Tongue (tissue), 2 donors: ENCODE measurements around the gene TFPI2. TPM values are rescaled to one million over a fixed set of nuclear protein-coding genes. Genes with fewer than 3 reads are reported as not detected.

Experiments used
- DNase-seq: peaks from one replicate; pipeline ENCODE4 v3.0.0-alpha.2; 2015
- total RNA-seq: library from RNA; depleted of rRNA; stranded (reverse); fragments of >200 nt; gene quantifications from one replicate; pipeline ENCODE4 v1.2.3, GENCODE V29; 2014

Gene TFPI2
- total RNA-seq, 1 donor from 2014 or later = 2.6 TPM

DNA sequence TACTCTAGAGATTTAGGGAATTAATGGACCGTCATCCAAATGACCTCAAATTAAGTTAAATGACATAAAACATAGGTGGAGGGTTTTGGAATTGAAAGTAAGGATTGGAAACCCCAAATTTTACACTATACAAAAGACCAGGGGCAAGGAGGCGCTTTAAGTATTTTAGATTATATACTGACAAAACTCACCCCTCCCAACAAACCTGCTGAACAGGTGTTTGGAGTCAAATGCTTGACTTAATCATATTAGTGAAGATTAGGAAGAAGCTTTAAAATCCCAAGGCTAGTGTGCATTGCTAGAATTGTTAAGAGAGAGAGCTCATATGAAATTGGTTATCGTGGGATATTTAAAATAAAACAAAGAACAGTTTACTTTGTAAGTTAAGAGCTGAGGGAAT, 15.7 kb upstream of the TFPI2 start, which contains the start of gene GNGT1:
Gene GNGT1 (plus strand): TSS at position 301 of the 400 bp plus-strand sequence. CDS start 180 bp downstream, outside the sequence.
- no peak for DNase-seq

DNA sequence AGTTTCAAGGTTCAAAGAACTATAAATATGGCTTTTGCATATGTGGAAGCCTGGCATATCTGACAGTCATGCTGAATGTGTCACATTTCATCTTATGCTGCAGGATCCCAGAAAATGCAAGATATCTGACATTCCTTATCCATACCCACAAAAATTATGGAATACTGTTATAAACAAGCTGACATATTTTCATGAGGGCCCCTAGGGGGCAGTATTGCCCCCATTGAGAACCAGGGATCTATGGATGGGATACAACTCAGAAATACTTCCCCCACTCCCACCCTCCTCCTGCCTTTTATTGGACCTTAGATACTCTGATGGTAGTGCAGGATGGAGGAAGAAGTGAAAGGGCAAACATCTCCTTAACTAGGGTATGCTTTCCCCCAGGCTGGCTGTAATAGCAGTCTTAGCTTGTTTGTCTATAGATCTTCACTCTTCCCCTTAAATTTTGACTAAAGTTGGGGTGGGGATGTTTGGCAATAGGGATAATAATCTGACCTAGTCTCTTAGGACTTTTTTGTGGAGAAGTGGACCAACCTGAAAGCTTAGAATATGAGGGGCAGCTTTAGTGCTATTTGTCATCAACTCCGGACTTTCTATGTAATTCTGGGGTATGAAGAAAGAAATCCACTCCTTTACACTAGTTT, 12.3 kb upstream of the TFPI2 start:
- peak; percentile 69 for DNase-seq

DNA sequence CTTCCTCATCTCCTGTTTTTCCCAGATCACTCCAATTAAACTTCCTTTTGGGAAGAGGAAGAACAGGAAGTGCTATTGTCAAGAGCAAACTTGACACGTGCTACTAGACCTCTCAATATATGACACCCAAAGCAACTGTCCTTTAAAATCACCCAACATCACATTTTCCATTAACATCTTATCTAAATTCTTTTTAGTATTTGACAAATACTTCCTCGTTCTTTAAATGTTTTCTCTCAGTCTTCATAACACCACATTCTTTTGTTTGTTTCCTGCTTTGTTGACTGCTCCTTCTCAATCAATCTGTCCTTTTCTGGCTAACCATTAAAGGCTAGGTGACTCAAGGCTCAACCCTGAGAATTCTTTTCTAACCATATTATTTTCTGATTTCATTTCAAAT, 7.1 kb upstream of the TFPI2 start:
- DNase-seq = no peak

DNA sequence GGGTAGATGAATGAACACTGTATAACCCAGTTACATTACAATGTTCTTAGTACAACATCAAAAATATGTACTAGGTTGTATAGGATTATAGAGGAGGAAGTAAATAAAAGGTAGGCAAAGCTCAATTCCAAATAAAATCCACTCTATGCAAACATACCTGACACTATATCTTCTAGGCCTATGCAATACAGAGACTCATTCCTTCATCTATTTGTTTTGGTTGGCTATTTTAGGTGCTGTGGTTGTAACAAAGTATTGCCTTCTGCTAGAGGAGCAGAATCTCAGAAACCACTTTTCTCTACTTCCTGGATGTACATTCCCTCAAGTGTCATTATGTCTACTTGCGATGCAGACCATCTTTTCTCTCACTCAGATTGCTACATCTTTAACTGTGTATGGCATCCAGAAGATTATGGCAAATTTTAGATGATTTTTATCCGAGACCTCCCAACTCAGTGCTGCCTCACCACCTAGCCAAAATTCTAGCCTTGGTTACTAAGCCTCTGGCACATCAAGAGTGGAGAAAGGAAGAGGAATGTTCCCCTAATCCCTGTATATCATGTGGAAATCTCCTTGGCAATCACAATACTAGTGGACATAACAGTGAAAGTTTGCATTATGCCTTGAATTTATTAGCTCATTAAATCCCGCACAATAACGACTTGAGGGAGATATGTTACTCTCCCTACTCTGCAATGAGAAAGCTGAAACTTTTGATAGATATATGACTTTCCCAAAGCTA, 5.5 kb upstream of the TFPI2 start:
- no peak for DNase-seq

DNA sequence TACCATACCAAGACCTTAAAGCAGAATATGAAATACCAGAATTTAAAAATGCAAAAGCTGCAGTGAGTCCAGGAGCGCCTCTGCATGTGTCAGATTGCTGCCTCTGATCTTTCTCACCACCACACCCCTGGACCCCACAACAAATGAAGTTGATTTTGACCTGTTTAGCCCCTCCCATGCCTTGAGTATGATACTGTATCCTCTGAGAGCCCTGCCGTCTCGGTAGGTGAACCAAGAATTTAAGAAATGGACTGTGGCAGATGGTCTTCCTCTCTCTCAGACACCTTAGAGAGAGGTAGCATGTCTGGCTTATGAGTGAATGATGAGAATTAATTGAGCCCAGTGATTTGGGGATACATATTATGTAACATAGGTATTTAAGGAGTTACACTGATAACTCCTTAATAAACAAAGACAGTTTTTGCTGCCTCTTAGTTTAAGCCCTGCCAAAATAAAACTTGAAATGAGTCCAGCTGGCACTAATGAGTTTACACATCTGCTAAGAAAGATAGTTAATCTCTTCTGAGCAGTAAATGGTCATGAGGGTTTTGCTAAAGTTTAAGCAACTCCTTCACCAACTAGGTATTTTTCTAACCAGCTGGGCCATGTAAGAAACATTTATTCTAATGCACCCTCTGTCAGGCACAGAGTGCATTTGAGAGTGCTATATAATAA, 4.5 kb upstream of the TFPI2 start:
- DNase-seq = peak; percentile 35

DNA sequence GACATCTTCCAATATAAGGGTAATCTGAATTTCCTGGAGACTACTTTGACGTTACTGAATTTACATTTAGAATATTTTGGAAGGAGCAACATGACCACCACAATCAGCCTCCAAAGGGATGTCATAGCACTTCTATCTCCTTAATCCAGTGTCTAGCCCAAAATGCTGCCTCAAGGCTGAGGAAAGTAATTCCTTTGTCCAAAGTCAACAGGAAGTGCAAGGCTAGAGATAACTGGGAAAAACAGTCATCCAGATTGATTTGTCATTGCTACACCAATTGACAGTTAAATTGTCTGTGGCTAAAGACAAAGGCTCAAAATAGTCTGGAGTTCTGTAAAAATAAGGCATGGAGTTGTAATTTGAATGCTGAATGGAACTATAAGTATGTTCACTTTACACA, 3.9 kb upstream of the TFPI2 start:
- DNase-seq = no peak

DNA sequence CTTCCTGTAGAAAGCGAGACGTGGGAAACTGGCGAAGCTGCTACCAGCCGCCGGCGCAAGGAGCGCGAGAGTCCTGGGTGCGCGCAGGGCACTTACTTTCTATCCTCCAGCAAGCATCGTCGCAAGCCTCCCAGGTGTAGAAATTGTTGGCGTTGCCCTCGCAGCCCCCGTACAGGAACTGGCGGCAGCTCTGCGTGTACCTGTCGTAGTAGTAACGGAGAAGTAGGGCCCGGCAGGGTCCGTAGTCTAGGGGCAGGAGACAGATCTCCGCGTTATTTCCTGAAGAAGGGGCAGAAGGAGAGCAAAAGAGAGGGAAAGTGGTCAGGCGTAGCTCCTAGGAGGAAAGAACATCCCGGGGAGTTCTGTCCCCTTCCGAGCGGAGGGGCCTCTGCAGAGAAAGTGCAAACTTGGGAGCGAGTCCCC, 501 bp downstream of the TFPI2 start:
- DNase-seq = peak; percentile 46

DNA sequence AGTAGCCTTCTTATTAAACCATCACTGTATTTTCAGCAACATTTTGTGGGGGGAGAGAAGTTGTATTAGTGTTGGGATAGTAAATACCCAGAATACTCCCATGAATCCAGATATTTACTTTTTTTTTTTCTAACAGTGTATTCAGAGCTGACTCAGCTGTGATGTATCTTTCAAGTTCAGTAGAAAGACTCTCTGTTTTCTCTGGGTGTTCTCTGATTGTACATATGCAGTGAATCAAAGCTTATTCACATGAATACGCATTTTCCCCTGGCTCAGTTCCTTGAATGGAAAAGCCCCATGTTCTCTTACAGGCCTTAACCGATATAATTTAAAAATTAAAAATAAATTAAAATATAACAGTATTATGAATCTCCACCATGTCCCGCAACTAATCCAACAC, 1.3 kb downstream of the TFPI2 start:
- DNase-seq = no peak

DNA sequence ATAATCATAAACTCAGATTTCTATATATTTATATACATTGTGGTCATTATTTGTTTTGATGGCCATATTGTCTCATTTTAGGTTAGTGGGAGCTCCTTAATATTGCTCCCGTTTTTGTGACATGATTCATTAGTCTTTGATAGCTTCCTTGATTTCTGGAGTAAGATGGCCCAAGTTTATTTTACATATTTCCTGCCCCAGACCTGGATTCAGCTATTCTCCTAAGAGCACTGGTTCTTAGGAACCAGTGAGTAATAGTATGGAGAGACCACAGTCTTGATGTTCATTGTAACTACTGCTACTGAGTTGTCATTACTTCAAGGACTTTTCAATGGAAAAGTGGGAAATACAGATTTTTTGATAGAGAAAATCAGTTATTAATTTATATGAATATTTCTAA, 6.0 kb downstream of the TFPI2 start:
- DNase-seq = no peak

DNA sequence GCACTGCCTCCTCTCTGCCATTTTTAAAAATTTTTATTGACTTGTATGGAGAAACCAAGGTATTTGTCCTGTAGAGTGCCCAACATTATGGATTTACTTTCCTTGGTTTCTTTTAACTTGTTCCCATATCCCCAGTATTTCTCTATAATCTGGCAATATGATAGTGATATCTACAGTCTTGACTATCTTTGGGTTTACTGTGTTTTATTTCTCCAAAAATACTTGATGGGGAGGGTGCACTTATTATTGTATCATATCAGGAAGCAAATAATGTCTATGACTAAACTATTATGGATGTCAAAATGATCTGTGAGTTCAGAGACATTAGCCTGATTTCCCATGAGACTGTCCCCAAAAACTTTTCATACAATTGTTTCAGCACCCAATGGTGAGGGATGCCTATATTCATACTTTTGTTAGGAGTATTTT, 6.6 kb downstream of the TFPI2 start:
- DNase-seq = no peak

DNA sequence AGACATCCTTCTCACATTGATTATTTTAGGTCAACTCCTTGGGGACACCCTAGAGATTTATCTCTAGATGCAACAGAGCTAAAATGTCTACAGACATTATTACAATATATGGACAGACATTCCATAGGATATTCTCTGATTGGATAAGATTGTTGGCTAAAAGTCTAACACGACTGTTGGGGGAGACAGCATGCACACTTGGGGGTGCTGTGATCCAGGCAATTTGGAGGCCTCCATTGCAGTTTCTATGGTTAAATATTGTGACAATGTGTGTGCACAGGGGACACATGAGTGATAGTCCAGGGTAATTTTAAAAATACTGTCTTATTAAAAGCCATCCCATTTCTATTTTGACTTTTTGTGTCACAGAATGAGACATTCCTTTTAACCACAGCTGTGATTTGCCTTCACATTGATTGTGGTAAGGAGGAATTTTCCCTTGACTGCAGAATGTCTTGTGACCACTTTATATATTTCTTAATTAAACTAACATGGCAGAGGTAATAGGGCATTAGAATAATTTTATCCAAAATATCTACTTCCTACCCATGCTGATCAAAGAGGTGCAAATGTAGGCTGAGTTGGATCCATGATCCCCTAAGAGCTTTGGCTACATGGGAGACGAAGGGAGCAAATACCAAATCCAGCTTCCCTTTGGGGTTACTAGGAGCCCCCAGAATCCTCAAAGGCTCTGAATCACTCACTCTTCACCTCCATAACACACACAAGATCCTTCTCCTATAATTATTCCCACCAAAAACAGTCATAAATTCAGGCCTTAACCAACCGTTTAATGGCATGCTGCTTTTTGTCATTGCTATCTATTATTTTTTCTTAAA, 7.3 kb downstream of the TFPI2 start:
- no peak for DNase-seq

DNA sequence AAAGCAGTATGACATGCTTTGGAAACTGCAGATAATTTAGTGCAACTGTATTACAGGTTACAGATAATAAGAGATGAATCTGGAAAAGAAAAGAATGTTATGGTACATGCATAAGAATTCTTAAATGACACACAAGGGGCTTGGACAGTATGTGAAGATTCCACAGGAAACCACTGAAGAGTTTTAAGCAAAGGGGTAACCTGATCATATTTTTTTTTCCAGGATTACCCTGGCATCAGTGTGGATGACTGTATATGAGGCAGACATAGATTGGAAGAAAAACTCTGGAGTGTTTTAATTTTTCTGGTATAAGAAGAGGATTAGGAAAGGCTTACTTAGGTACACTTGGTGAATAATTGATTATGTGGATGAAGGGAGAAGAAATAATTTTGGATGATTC, 8.1 kb downstream of the TFPI2 start:
- DNase-seq = no peak

DNA sequence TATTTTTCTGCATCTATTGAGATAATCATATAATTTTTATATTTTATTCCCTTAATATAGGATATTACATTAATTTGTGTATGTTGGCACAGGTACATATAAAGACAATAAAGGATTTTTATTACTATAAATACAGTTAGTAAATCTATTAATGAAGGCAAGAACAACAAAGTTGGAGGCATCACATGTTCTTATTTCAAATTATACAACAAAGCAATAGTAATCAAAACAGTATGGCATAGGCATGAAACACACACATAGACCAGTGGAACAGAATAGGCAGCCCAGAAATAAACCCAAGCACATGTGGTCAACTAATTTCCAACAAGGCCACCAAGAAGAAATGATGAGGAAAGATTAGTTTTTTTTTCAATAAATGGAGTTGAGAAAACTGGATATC, 11.2 kb downstream of the TFPI2 start:
- DNase-seq = no peak

DNA sequence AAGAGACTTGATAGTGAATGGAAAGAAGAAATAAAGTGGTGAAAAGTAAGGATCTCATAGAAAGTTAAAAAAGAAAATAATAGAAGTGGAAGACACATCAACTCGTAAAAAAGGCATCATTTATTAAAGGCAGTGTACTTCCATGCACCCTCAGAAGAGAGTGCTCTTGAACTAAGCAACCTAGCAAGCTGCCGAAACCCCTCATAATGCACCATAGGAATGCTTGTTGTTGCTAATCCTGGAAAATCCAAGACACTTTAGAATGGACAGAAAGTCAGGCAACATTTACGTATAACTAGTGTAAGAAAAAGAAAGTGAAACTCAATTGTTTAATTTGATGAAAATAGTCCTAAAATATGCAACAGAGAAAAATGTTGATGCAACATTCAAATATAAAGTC, 12.8 kb downstream of the TFPI2 start:
- DNase-seq = no peak

DNA sequence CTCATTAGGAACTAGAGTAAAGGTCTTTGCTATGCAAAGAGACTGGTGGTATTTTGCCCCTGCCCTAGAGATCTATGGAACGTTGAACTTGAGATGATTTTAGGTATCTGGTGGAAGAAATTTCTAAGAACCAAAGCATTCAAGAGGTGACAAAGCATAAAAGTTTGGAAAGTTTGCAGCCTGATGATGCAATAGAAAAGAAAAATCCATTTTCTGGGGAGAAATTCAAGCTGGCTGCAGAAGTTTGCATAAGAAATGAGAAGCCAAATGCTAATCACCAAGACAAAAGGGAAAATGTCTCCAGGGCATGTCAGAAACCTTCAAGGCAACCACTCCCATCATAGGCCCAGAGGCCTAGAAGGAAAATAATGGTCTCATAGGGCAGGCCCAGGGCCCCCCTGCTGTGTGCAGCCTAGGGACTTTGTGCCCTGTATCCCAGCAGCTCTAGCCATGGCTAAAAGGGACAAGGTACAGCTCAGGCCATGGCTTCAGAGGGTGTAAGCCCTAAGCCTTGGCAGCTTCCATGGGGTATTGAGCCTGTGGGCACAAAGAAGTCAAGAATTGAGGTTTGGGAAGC, 16.5 kb downstream of the TFPI2 start:
- DNase-seq = no peak

DNA sequence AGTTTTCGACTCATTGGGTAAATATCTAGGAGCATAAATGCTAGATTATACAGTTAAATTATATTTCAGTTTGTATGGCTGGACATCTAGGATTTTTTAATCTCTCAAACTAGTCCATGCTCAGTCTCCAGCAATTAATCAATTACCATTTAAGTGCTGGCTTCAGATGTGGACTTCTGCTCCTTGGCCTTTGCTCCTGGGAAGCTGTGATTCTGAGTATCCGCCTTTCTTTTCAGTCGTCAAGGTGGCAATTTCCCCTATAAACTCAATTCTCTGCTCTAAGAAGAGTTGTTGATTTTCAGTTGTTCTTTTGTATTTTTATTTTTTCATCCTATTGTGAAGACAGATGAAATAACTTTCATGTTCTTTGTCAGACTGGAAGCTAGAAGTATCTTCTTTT, 23.7 kb downstream of the TFPI2 start:
- DNase-seq = no peak

DNA sequence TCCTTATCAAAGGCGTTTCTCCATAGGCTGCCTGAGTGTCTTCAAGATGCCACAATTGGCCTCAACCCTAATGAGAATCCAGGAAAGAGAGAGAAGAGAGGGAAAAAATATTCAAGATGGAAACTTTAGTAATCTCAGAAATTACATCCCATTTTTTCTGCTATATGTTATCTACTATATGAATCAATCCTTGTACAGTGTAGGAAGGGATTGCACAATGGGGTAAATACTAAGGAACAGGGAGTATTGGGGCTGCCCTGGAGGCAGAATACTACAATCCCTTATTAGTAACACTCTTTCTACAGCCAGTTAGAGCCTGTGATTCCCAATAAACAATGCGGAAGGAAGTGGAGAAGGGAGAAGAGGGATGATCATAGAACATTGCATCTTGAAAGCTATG, 27.9 kb downstream of the TFPI2 start:
- no peak for DNase-seq

DNA sequence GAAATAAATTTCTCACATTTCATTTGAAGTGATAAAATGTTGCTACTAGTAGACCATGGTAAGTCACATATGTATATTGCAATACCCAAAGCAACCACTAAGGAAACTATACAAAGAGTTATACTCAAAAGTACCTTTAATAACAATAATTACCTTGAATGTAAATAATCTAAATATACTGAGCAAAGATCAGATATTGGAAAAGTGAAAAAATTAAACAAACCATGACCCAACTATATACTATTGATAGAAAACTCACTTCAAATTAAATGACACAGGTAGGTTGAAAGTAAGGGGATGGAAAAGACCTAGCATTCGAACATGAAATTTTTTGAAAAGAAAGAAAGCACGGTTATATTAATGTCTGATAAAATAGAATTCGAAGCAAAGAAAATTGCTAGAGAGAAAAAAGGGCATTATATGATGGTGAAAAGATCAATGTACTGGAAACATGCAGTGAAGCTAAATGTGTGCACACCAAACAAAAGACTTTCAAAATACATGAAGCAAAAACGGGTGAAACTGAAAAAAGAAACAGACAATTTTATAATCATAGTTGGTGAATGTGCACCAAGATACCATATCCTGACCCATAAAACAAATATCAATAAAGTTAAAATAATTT, 29.1 kb downstream of the TFPI2 start:
- no peak for DNase-seq

DNA sequence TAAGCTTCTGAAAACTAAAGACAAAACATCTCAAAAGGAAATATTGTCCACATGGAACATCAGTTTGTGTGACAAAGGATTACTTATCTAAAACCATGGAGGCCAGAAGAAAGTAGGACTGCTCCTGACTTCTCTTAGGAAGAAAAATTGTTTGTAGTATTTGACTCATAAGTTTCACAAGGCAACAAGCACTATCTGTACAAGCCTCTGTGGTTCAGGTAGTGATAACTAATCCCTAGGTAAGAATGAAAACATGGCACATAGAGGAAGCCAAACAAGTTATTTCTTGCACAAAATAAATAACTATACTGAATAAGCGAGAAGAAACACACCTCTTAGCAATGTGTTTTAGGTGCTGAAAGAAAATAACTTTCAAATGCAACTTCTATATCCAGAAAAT, 30.3 kb downstream of the TFPI2 start:
- no peak for DNase-seq

DNA sequence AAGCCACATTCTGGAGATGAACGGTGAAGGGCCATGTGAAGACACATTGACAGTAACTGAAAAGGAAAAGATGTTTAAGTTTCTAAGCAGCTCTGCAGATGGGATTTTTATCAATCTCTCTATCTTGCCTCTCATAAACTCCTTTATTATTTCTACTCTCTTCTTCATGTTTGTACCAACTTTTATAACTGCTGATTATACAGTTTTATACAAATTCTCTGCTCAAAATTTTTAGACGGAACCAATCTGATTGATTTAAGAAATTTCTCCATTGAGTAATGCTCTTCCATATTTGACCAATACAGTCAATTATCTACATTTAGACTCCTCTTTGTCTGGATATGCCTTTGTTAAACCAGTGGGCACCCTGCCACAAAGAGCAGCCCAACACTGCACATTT, 31.7 kb downstream of the TFPI2 start:
- no peak for DNase-seq

DNA sequence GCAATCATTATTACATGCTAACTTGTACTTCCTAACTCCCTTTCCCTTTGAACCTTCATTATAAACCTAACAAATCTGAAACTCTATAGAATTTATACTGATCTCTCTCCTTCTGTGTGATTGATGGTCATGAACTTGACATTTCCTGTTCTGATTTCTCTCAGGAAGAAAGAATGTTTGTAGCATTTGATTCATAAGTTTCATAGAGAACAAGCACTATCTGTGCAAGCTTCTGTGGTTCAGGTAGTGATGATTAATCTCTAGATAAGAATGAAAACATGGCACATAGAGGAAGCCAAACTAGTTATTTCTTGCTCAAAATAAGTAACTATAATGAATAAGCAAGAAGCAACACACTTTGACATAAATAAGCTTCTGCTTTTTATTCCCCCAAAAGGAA, 34.2 kb downstream of the TFPI2 start:
- DNase-seq = no peak

DNA sequence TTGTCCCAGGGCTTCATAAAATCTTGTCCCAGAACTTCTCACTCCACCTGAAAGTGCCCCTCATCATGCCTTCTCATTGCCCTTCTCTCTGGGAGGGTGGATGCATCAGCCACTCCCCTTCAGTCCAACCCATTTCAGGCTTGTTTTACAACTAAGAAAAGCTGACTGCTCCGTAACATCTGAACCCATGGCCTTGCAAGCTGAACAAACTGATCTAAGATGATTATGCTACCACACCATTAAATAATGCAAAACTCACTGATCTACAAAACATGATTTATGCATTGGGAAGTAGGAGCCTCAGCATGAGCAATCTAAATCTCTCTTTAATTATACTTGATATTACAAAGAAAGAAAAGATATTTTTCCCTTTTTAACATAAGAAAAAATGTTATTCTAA, 34.8 kb downstream of the TFPI2 start:
- no peak for DNase-seq
